ENCODE results near the gene CREB3. TPM values are rescaled to one million over a fixed set of nuclear protein-coding genes. Genes with fewer than 3 reads are reported as not detected.
A peak's percentile ranks its signal among the peaks of the same experiment; 100 is the strongest.

CREB3 gene
- total and polyA plus RNA-seq, 9 of the 15 experiments (the other 6 are each of a cell fraction or from before 2014, with no cell fraction given): 5.7 to 18.3 (median 14.9) TPM

DNA sequence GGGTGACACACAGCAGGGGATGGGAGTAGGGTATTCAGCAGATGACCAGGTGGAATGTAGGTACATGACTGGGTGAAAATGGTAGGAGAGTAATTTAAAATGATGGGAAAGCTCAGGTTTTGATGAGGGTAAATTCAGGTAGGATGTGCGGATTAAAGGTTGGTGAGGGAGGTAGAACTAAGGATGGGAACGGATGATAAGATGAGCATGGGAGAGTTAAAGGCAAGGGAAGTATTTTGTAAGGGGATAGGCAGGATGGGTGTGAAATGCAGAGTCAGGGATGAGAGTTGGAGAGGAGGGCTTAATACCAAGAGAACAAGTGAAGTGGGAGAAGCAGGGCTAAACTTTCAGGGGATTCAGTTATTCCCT lies 2.0 kb upstream of the CREB3 start (continued):
- TF ChIP-seq NKRF (IDR thresholded peaks at IDR 0.05; ENCODE audit: borderline replicate concordance): peak; percentile 55; the same call in 1 of the 2 replicates
- TF ChIP-seq U2AF1 (optimal IDR thresholded peaks at IDR 0.05; ENCODE audit: low read depth, low read length): no peak
- peak; percentile 61; the same call in 1 of the 2 replicates for TF ChIP-seq NFRKB (IDR thresholded peaks at IDR 0.05; ENCODE audit: low read depth)
- peak; percentile 47; the same call in 1 of the 2 replicates for TF ChIP-seq ZNF316 (IDR thresholded peaks at IDR 0.05)
- no peak for TF ChIP-seq ZBTB12 (CRISPR knock-in tag; IDR thresholded peaks at IDR 0.05)
- TF ChIP-seq C11orf30 (IDR thresholded peaks at IDR 0.05; ENCODE audit: low read depth): peak; percentile 55
- TF ChIP-seq PHB2 (IDR thresholded peaks at IDR 0.05; ENCODE audit: low read depth): 0 out of 2 replicates have a peak, but pooled peaks have one; percentile 17
- no peak for TF ChIP-seq RBM22 (IDR thresholded peaks at IDR 0.05; ENCODE audit: low read depth, low read length, poor library complexity, severe bottlenecking)
- TF ChIP-seq ZBTB8A (IDR thresholded peaks at IDR 0.05; ENCODE audit: partially characterized antibody): no peak
- 0 out of 2 replicates have a peak, but pooled peaks have one; percentile 22 for TF ChIP-seq ZNF24 (IDR thresholded peaks at IDR 0.05)
- TF ChIP-seq, protein P1, sequence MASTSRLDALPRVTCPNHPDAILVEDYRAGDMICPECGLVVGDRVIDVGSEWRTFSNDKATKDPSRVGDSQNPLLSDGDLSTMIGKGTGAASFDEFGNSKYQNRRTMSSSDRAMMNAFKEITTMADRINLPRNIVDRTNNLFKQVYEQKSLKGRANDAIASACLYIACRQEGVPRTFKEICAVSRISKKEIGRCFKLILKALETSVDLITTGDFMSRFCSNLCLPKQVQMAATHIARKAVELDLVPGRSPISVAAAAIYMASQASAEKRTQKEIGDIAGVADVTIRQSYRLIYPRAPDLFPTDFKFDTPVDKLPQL (IDR thresholded peaks at IDR 0.05; ENCODE audit: extremely low read depth, insufficient read length): no peak
- TF ChIP-seq NFIC (IDR thresholded peaks at IDR 0.05): 0 out of 2 replicates have a peak, but pooled peaks have one; percentile 12
- 0 out of 2 replicates have a peak, but pooled peaks have one; percentile 4 for TF ChIP-seq LEF1 (IDR thresholded peaks at IDR 0.05)
- TF ChIP-seq, protein P2, sequence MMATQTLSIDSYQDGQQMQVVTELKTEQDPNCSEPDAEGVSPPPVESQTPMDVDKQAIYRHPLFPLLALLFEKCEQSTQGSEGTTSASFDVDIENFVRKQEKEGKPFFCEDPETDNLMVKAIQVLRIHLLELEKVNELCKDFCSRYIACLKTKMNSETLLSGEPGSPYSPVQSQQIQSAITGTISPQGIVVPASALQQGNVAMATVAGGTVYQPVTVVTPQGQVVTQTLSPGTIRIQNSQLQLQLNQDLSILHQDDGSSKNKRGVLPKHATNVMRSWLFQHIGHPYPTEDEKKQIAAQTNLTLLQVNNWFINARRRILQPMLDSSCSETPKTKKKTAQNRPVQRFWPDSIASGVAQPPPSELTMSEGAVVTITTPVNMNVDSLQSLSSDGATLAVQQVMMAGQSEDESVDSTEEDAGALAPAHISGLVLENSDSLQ (IDR thresholded peaks at IDR 0.05): no peak
- no peak for TF ChIP-seq ZNF444 (CRISPR knock-in tag; IDR thresholded peaks at IDR 0.05)
- no peak for TF ChIP-seq SP1 (CRISPR knock-in tag; IDR thresholded peaks at IDR 0.05)
- TF ChIP-seq FOXK1 (CRISPR knock-in tag; IDR thresholded peaks at IDR 0.05; ENCODE audit: borderline replicate concordance): no peak
- TF ChIP-seq SUPT5H (IDR thresholded peaks at IDR 0.05): peak; percentile 66
- no peak for TF ChIP-seq CXXC5 (CRISPR knock-in tag; IDR thresholded peaks at IDR 0.05)
- TF ChIP-seq POLR2AphosphoS5 (IDR thresholded peaks at IDR 0.05; ENCODE audit: control insufficient read depth, insufficient read depth, low read depth, low read length): no peak
- TF ChIP-seq, protein P3, sequence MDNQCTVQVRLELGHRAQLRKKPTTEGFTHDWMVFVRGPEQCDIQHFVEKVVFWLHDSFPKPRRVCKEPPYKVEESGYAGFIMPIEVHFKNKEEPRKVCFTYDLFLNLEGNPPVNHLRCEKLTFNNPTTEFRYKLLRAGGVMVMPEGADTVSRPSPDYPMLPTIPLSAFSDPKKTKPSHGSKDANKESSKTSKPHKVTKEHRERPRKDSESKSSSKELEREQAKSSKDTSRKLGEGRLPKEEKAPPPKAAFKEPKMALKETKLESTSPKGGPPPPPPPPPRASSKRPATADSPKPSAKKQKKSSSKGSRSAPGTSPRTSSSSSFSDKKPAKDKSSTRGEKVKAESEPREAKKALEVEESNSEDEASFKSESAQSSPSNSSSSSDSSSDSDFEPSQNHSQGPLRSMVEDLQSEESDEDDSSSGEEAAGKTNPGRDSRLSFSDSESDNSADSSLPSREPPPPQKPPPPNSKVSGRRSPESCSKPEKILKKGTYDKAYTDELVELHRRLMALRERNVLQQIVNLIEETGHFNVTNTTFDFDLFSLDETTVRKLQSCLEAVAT (IDR thresholded peaks at IDR 0.05): peak; percentile 40 to 72; a peak in 2 of 4 replicates
- TF ChIP-seq HLTF (IDR thresholded peaks at IDR 0.05): peak; percentile 70; the same call in 1 of the 2 replicates
